WERI-Rb-1 (cell line): Measurements from ENCODE around the gene ILDR1.

Experiments used
- DNase-seq: peaks from one replicate; pipeline ENCODE4 v3.0.0-alpha.2; 2020
- H3K27ac ChIP-seq: fragments of 250-450 bp; sonication (Bioruptor Pico); 2 replicates; pipeline ENCODE4 v1.5.1; 2020; ENCODE audit warnings: mild to moderate bottlenecking, moderate library complexity
- H3K27me3 ChIP-seq: fragments of 250-450 bp; sonication (Bioruptor Pico); 2 replicates; pipeline ENCODE4 v1.5.1; 2021; ENCODE audit warnings: mild to moderate bottlenecking, low read depth, moderate library complexity; ENCODE audit not compliant: insufficient read depth, severe bottlenecking
- H3K36me3 ChIP-seq: fragments of 250-450 bp; sonication (Bioruptor Pico); 2 replicates; pipeline ENCODE4 v1.5.1; 2020; ENCODE audit warnings: mild to moderate bottlenecking, moderate library complexity
- H3K4me3 ChIP-seq: 2 replicates; pipeline ENCODE4 v1.5.1; 2011; ENCODE audit warnings: low read depth, mild to moderate bottlenecking, control low read depth, low read length
- H3K9me3 ChIP-seq: fragments of 250-450 bp; sonication (Bioruptor Pico); 2 replicates; pipeline ENCODE4 v1.5.1; 2021; ENCODE audit warnings: mild to moderate bottlenecking, moderate library complexity; ENCODE audit not compliant: severe bottlenecking
- TF ChIP-seq, protein P1 (sequence below): IDR thresholded peaks from 2 replicates; pipeline ENCODE4 v1.5.1; 2011; ENCODE audit warnings: low read depth, mild to moderate bottlenecking, control low read depth, inconsistent platforms, low read length

ILDR1 gene

DNA sequence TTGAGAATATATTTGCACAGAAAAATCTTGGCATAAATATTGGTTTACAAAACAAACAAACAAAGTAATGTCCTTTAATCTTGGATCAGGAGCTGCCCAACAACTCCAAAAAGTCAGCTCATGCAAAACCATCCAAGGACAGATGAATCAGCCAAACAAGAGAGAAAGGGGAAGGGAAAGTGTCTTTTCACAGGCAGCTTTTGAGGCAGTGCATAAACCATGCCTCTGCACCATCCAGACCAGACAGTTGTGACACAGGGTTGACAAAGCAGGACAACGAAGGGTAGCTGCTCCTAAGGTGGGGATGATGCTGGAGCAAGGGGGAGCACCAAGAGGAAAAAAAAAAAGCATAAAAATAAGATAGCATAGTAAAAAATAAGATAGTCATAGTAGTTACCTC, 41.9 kb upstream of the ILDR1 start:
- H3K4me3 ChIP-seq, result no peak overlapping the region
- H3K9me3 ChIP-seq, result no peaks in the 10 kb centered on the region
- H3K36me3 ChIP-seq, result no peaks in the 10 kb centered on the region
- H3K27me3 ChIP-seq, result peaks cover 2% of the 10 kb centered on the region
- TF ChIP-seq, protein P1, sequence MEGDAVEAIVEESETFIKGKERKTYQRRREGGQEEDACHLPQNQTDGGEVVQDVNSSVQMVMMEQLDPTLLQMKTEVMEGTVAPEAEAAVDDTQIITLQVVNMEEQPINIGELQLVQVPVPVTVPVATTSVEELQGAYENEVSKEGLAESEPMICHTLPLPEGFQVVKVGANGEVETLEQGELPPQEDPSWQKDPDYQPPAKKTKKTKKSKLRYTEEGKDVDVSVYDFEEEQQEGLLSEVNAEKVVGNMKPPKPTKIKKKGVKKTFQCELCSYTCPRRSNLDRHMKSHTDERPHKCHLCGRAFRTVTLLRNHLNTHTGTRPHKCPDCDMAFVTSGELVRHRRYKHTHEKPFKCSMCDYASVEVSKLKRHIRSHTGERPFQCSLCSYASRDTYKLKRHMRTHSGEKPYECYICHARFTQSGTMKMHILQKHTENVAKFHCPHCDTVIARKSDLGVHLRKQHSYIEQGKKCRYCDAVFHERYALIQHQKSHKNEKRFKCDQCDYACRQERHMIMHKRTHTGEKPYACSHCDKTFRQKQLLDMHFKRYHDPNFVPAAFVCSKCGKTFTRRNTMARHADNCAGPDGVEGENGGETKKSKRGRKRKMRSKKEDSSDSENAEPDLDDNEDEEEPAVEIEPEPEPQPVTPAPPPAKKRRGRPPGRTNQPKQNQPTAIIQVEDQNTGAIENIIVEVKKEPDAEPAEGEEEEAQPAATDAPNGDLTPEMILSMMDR, result no peak
- no peak for DNase-seq
- no peak overlapping the region for H3K27ac ChIP-seq

- Histone ChIP-seq H3K36me3 (no peaks in the 10 kb centered on the region), H3K27ac (no peak overlapping the region), H3K27me3 (no peaks in the 10 kb centered on the region), H3K4me3 (no peak overlapping the region), H3K9me3 (no peaks in the 10 kb centered on the region)
- no peak for DNase-seq
- TF ChIP-seq, protein P1, result no peak
Measured at GRCh38 chr3:122060040-122060698, 38.1 kb upstream of the ILDR1 start.

DNA sequence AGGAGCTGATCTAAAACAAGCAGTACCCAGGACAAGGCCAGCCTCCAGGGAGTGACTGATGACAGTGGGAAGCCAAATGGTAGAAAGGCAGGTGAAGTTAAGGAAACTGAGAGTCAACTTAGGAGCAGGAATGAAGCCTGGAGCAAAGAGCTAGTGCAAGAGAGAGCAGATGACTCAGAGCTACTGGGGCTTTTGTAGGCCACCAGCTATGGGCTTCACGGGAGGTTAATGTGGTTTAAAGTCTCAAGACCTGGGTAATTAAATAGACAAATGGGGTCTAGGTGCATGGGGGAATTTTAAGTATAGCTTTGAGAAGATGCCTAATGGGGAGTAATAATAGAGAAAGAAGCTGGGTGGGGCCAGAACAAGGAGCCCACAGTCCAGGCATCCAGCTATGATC, 36.2 kb upstream of the ILDR1 start:
- DNase-seq, result no peak
- TF ChIP-seq, protein P1, result no peak
- H3K36me3 ChIP-seq, result no peaks in the 10 kb centered on the region
- H3K27me3 ChIP-seq, result no peaks in the 10 kb centered on the region
- no peaks in the 10 kb centered on the region for H3K9me3 ChIP-seq
- H3K27ac ChIP-seq, result no peak overlapping the region
- H3K4me3 ChIP-seq, result no peak overlapping the region

DNA sequence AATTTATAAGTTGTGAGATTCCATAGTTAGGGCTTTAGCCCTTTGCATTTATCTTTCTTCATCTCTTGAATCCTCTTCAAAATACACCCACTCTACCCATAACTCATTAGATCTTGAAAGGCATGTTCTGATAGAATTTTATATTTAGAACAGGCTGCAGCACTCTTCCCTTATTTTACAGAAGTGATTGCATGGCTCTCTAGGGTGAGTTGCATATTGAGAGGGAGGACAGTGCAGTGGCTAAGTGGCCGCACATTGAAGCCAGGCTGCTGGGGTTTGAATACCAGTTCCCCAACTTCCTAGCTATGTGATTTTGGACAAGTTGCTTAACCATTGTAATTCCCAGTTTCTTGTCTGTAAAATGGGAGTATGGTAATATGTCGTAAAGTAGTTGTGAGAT, 35.6 kb upstream of the ILDR1 start:
- TF ChIP-seq, protein P1, result no peak
- no peaks in the 10 kb centered on the region for H3K36me3 ChIP-seq
- no peak overlapping the region for H3K27ac ChIP-seq
- no peak overlapping the region for H3K4me3 ChIP-seq
- no peaks in the 10 kb centered on the region for H3K27me3 ChIP-seq
- H3K9me3 ChIP-seq, result no peaks in the 10 kb centered on the region
- no peak for DNase-seq

- no peak for DNase-seq
Measured at GRCh38 chr3:122055215-122055614, 33.2 kb upstream of the ILDR1 start, which contains the start of gene CD86. Gene CD86, plus strand, starts transcription at chr3:122055362. Its CDS starts 128 bp downstream, at chr3:122055490.

More at GRCh38 chr3:122055215-122055614, 33.2 kb upstream of the ILDR1 start, which contains the start of gene CD86:
- H3K27ac ChIP-seq, result no peak within 1 kb of the TSS
- H3K4me3 ChIP-seq, result no peak within 1 kb of the TSS
- no peaks in the 10 kb centered on the region for H3K36me3 ChIP-seq
- H3K27me3 ChIP-seq, result no peaks in the 10 kb centered on the region
- TF ChIP-seq, protein P1, result no peak
- H3K9me3 ChIP-seq, result no peaks in the 10 kb centered on the region
